WTC11 (cell line): ENCODE results near the gene FZR1.

Source experiments
- CREB1 ChIP-seq: sonication (generic); formaldehyde crosslinking; IDR thresholded peaks from 2 replicates; pipeline ENCODE4 v1.8.0; 2023; ENCODE audit warnings: mild to moderate bottlenecking, missing genetic modification reagents
- CTCF ChIP-seq: fragments of 200-600 bp; IDR thresholded peaks from 2 replicates; pipeline ENCODE4 v1.8.0; 2022; ENCODE audit warnings: antibody characterized with exemption
- FOXJ3 ChIP-seq: sonication (generic); formaldehyde crosslinking; IDR thresholded peaks from 2 replicates; pipeline ENCODE4 v1.9.0; 2021; ENCODE audit warnings: missing genetic modification reagents, mild to moderate bottlenecking, borderline replicate concordance
- KAT7 ChIP-seq: sonication (generic); formaldehyde crosslinking; IDR thresholded peaks from 2 replicates; pipeline ENCODE4 v1.8.1; 2023; ENCODE audit warnings: missing genetic modification reagents, mild to moderate bottlenecking, borderline replicate concordance
- NFYB ChIP-seq: sonication (generic); formaldehyde crosslinking; conservative IDR thresholded peaks from 2 replicates; pipeline ENCODE4 v1.8.0; 2022; ENCODE audit warnings: low read depth, missing genetic modification reagents
- TCF7 ChIP-seq: sonication (generic); formaldehyde crosslinking; IDR thresholded peaks from 2 replicates; pipeline ENCODE4 v1.8.0; 2022; ENCODE audit warnings: mild to moderate bottlenecking, low read depth, missing genetic modification reagents, moderate library complexity
- ZNF121 ChIP-seq: sonication (generic); formaldehyde crosslinking; IDR thresholded peaks from 2 replicates; pipeline ENCODE4 v1.8.0; 2023; ENCODE audit warnings: missing genetic modification reagents
- ZNF671 ChIP-seq: fragments of 250-450 bp; sonication (Bioruptor Pico); IDR thresholded peaks from 2 replicates; pipeline ENCODE4 v1.8.0; 2021; ENCODE audit warnings: mild to moderate bottlenecking

- TF ChIP-seq CTCF = no peak
- no peak for TF ChIP-seq TCF7 (CRISPR knock-in tag)
- TF ChIP-seq KAT7 (CRISPR knock-in tag) = no peak
- no peak for TF ChIP-seq FOXJ3 (CRISPR knock-in tag)
- TF ChIP-seq ZNF121 (CRISPR knock-in tag) = no peak
- TF ChIP-seq NFYB (CRISPR knock-in tag) = no peak
- TF ChIP-seq ZNF671 (CRISPR knock-in tag) = no peak
- no peak for TF ChIP-seq CREB1
Observed at GRCh38 chr19:3545669-3546034, 39.5 kb downstream of the FZR1 start.
